PFSK-1 (cell line): Measurements from ENCODE around the gene RYR2.

ENCODE experiments used
- FOXP2 ChIP-seq: optimal IDR thresholded peaks from 2 replicates; pipeline ENCODE3; 2011; ENCODE audit warnings: borderline replicate concordance, control low read depth, inconsistent platforms; ENCODE audit not compliant: insufficient read depth; ENCODE audit errors: extremely low read length, extremely low read depth
- POLR2AphosphoS5 ChIP-seq: IDR thresholded peaks from 2 replicates; pipeline ENCODE4 v1.6.1; 2012; ENCODE audit warnings: low read depth, mild to moderate bottlenecking, control low read depth, low read length, moderate library complexity
- SIN3A ChIP-seq: IDR thresholded peaks from 2 replicates; pipeline ENCODE4 v1.6.1; 2012; ENCODE audit warnings: mild to moderate bottlenecking, low read length, moderate library complexity, borderline replicate concordance; ENCODE audit not compliant: insufficient read depth
- TAF1 ChIP-seq: IDR thresholded peaks from 2 replicates; pipeline ENCODE4 v1.6.1; 2012; ENCODE audit warnings: low read length, control low read depth, borderline replicate concordance; ENCODE audit not compliant: insufficient read depth
- TF ChIP-seq, protein P1 (sequence below), 2 experiments: IDR thresholded peaks; 2 replicates each; pipeline versions ENCODE4 v1.6.1 to v1.8.0; 2011 to 2012; ENCODE audit warnings: low read depth in 2 of 2, low read length in 2 of 2, control low read depth in 1 of 2, inconsistent platforms in 1 of 2, mild to moderate bottlenecking in 1 of 2, moderate library complexity in 1 of 2; ENCODE audit not compliant: insufficient read depth in 1 of 2

- TF ChIP-seq POLR2AphosphoS5 (no peak), TAF1 (no peak), SIN3A (no peak), FOXP2 (no peak)
- TF ChIP-seq, protein P1, sequence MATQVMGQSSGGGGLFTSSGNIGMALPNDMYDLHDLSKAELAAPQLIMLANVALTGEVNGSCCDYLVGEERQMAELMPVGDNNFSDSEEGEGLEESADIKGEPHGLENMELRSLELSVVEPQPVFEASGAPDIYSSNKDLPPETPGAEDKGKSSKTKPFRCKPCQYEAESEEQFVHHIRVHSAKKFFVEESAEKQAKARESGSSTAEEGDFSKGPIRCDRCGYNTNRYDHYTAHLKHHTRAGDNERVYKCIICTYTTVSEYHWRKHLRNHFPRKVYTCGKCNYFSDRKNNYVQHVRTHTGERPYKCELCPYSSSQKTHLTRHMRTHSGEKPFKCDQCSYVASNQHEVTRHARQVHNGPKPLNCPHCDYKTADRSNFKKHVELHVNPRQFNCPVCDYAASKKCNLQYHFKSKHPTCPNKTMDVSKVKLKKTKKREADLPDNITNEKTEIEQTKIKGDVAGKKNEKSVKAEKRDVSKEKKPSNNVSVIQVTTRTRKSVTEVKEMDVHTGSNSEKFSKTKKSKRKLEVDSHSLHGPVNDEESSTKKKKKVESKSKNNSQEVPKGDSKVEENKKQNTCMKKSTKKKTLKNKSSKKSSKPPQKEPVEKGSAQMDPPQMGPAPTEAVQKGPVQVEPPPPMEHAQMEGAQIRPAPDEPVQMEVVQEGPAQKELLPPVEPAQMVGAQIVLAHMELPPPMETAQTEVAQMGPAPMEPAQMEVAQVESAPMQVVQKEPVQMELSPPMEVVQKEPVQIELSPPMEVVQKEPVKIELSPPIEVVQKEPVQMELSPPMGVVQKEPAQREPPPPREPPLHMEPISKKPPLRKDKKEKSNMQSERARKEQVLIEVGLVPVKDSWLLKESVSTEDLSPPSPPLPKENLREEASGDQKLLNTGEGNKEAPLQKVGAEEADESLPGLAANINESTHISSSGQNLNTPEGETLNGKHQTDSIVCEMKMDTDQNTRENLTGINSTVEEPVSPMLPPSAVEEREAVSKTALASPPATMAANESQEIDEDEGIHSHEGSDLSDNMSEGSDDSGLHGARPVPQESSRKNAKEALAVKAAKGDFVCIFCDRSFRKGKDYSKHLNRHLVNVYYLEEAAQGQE (IDR thresholded peaks at IDR 0.05; ENCODE audit: insufficient read depth in 1 of 2, low read depth in 2 of 2, low read length in 2 of 2), result no peak
Observed at GRCh38 chr1:237799762-237800474, 757.9 kb downstream of the RYR2 start.
